HG03439 (cell line): ENCODE measurements around the gene GTSE1.

Experiments
- ATAC-seq: cut with Tn5 transposase; IDR thresholded peaks from one replicate; pipeline ENCODE4 v1.9.1; 2021; ENCODE audit warnings: mild to moderate bottlenecking, moderate library complexity; ENCODE audit not compliant: unreplicated experiment

Gene GTSE1

GRCh38 chr22:46376111-46376510 lies 79.4 kb downstream of the GTSE1 start:
- ATAC-seq, result no peak

GRCh38 chr22:46376908-46377524 lies 80.3 kb downstream of the GTSE1 start:
- no peak for ATAC-seq

GRCh38 chr22:46377525-46378425 lies 81.1 kb downstream of the GTSE1 start:
- no peak for ATAC-seq

GRCh38 chr22:46378426-46379065 lies 81.9 kb downstream of the GTSE1 start:
- ATAC-seq, result no peak

GRCh38 chr22:46379066-46379930 lies 82.6 kb downstream of the GTSE1 start:
- ATAC-seq, result no peak

- ATAC-seq, result no peak
Measured at GRCh38 chr22:46380069-46380468, 83.4 kb downstream of the GTSE1 start.
